Measurements from ENCODE around the gene CCR3. TPM values are rescaled to one million over a fixed set of nuclear protein-coding genes. Genes with fewer than 3 reads are reported as not detected.

The CCR3 gene
- total and polyA plus RNA-seq, 7 donors: 0.04 to 0.69 TPM; not detected in 5

DNA sequence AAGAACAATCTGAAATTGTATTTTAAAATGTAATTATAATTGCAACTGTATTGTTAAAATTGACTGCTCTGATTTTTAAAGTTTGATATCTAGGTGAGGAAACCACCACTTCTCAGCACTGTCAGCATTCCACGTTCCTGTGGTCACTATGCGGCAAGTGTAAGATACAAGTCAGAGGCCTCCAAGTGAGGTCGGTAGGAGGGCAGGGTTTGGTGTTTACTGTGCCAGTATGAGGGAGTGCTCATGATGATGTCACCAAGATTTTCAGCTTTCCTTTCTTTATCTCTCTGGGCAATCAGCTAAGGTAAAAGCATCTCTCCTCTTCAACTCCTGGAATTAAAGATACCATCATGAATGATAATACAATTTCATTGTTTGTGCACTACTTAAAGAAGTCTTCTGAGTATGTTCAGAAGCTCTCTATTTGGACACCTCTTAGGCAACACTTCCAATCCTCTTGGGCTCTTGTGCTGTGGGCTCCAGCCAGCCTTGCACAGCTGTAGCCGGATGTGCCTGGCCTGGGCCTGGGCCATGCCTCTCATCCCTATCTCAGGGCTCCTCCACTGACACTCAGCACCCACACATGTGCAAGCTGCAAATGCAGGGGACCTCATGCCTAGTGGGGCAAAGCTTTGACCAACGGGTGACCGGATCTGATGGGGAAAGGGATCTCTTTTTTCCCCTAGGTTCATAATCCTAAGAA lies 42.9 kb downstream of the CCR3 start:
- no peak for TF ChIP-seq EP300 (IDR thresholded peaks at IDR 0.05)
- TF ChIP-seq CTCF (IDR thresholded peaks at IDR 0.05): no peak
- TF ChIP-seq POLR2A (IDR thresholded peaks at IDR 0.05): no peak
- no peak for TF ChIP-seq POLR2AphosphoS5 (IDR thresholded peaks at IDR 0.05)
- WGBS, 2 donors: 70 to 73% methylated on average over 6 of the region's 6 CpGs
- Histone ChIP-seq H3K36me3 (no peaks in the 10 kb centered on the region), H3K4me3 (no peak overlapping the region), H3K27me3 (no peaks in the 10 kb centered on the region), H3K4me1 (no peaks in the 10 kb centered on the region), H3K27ac (no peak overlapping the region), H3K9me3 (no peaks in the 10 kb centered on the region)
- DNase-seq: no peak
- intact Hi-C loops (cut with DNase I): no loop called here

GRCh38 chr3:46285931-46286619 lies 43.8 kb downstream of the CCR3 start:
- DNase-seq: no peak
- Histone ChIP-seq H3K27ac (no peak overlapping the region), H3K36me3 (no peaks in the 10 kb centered on the region), H3K9me3 (no peaks in the 10 kb centered on the region), H3K27me3 (no peaks in the 10 kb centered on the region), H3K4me1 (no peaks in the 10 kb centered on the region), H3K4me3 (no peak overlapping the region)
- TF ChIP-seq CTCF (IDR thresholded peaks at IDR 0.05) (no peak), POLR2A (IDR thresholded peaks at IDR 0.05) (no peak), POLR2AphosphoS5 (IDR thresholded peaks at IDR 0.05) (no peak), EP300 (IDR thresholded peaks at IDR 0.05) (no peak)
- intact Hi-C loops (cut with DNase I): no loop called here
- WGBS, 2 donors: 84 to 86% methylated on average over 5 of the region's 5 CpGs

GRCh38 chr3:46286947-46287565 lies 44.8 kb downstream of the CCR3 start:
- no peak for DNase-seq
- no peaks in the 10 kb centered on the region for H3K9me3 ChIP-seq
- H3K27ac ChIP-seq: no peak overlapping the region
- no peaks in the 10 kb centered on the region for H3K27me3 ChIP-seq
- no peak overlapping the region for H3K4me3 ChIP-seq
- WGBS, 2 donors: 62 to 73% methylated on average over 5 of the region's 5 CpGs
- TF ChIP-seq CTCF (IDR thresholded peaks at IDR 0.05): no peak
- no peak for TF ChIP-seq EP300 (IDR thresholded peaks at IDR 0.05)
- TF ChIP-seq POLR2AphosphoS5 (IDR thresholded peaks at IDR 0.05): no peak
- TF ChIP-seq POLR2A (IDR thresholded peaks at IDR 0.05): no peak
- intact Hi-C loops (cut with DNase I): no loop called here
- no peaks in the 10 kb centered on the region for H3K4me1 ChIP-seq
- no peaks in the 10 kb centered on the region for H3K36me3 ChIP-seq

GRCh38 chr3:46289551-46289950 lies 47.3 kb downstream of the CCR3 start:
- H3K9me3 ChIP-seq: no peaks in the 10 kb centered on the region

GRCh38 chr3:46289966-46290365 lies 47.7 kb downstream of the CCR3 start:
- Histone ChIP-seq H3K4me1 (no peaks in the 10 kb centered on the region), H3K27me3 (no peaks in the 10 kb centered on the region), H3K27ac (no peak overlapping the region), H3K36me3 (no peaks in the 10 kb centered on the region), H3K4me3 (no peak overlapping the region), H3K9me3 (no peaks in the 10 kb centered on the region)
- WGBS, 2 donors: 78 to 90% methylated on average over 2 of the region's 2 CpGs
- TF ChIP-seq POLR2AphosphoS5 (IDR thresholded peaks at IDR 0.05) (no peak), POLR2A (IDR thresholded peaks at IDR 0.05) (no peak), EP300 (IDR thresholded peaks at IDR 0.05) (no peak), CTCF (IDR thresholded peaks at IDR 0.05) (no peak)
- intact Hi-C loops (cut with DNase I): no loop called here
- no peak for DNase-seq

More at GRCh38 chr3:46289551-46289950, 47.3 kb downstream of the CCR3 start:
- Histone ChIP-seq H3K4me3 (no peak overlapping the region), H3K4me1 (no peaks in the 10 kb centered on the region), H3K36me3 (no peaks in the 10 kb centered on the region), H3K27ac (no peak overlapping the region), H3K27me3 (no peaks in the 10 kb centered on the region)
- no peak for DNase-seq
- intact Hi-C loops (cut with DNase I): no loop called here
- WGBS, 2 donors: 93 to 96% methylated on average over 1 of the region's 1 CpG
- no peak for TF ChIP-seq POLR2AphosphoS5 (IDR thresholded peaks at IDR 0.05)

Data from sigmoid colon (tissue), 7 donors.